ENCODE results near the gene VPS33B. TPM values are rescaled to one million over a fixed set of nuclear protein-coding genes. Genes with fewer than 3 reads are reported as not detected.
A peak's percentile ranks its signal among the peaks of the same experiment; 100 is the strongest.

Gene VPS33B
- total and polyA plus RNA-seq, 2 experiments from 2014 or later, result 8.8 to 15.2 TPM

DNA sequence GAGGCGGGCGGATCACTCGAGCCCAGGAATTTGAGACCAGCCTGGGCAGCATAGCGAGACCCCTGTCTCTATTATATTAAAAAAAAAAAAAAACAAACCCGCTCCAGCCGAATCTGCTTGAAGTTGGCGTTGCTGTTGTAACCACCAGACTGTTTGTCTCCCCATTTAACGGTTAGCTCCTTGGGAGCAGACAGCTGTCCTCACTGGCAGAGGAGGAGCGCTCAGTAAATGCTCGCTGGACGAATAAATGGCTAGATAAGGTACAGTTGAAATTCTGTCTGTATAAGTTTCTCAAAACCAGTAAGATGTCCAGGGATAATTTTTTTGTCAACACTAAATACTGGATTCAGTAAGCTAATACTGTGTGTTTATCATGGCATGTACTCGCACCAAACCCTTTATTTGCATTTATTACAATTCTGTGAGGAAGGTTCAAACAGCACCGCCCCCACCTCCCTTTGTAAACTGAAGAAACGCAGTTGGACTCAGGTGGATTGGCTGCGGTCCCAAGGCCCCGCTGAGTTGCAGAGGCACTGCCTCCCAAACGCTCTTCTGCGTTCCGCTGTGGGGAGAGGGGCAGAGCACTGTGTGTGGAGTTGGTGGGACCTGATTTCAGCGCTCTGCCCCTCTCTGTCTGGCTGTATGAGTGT, 66.6 kb downstream of the VPS33B start (continued):
- TF ChIP-seq, protein P1, sequence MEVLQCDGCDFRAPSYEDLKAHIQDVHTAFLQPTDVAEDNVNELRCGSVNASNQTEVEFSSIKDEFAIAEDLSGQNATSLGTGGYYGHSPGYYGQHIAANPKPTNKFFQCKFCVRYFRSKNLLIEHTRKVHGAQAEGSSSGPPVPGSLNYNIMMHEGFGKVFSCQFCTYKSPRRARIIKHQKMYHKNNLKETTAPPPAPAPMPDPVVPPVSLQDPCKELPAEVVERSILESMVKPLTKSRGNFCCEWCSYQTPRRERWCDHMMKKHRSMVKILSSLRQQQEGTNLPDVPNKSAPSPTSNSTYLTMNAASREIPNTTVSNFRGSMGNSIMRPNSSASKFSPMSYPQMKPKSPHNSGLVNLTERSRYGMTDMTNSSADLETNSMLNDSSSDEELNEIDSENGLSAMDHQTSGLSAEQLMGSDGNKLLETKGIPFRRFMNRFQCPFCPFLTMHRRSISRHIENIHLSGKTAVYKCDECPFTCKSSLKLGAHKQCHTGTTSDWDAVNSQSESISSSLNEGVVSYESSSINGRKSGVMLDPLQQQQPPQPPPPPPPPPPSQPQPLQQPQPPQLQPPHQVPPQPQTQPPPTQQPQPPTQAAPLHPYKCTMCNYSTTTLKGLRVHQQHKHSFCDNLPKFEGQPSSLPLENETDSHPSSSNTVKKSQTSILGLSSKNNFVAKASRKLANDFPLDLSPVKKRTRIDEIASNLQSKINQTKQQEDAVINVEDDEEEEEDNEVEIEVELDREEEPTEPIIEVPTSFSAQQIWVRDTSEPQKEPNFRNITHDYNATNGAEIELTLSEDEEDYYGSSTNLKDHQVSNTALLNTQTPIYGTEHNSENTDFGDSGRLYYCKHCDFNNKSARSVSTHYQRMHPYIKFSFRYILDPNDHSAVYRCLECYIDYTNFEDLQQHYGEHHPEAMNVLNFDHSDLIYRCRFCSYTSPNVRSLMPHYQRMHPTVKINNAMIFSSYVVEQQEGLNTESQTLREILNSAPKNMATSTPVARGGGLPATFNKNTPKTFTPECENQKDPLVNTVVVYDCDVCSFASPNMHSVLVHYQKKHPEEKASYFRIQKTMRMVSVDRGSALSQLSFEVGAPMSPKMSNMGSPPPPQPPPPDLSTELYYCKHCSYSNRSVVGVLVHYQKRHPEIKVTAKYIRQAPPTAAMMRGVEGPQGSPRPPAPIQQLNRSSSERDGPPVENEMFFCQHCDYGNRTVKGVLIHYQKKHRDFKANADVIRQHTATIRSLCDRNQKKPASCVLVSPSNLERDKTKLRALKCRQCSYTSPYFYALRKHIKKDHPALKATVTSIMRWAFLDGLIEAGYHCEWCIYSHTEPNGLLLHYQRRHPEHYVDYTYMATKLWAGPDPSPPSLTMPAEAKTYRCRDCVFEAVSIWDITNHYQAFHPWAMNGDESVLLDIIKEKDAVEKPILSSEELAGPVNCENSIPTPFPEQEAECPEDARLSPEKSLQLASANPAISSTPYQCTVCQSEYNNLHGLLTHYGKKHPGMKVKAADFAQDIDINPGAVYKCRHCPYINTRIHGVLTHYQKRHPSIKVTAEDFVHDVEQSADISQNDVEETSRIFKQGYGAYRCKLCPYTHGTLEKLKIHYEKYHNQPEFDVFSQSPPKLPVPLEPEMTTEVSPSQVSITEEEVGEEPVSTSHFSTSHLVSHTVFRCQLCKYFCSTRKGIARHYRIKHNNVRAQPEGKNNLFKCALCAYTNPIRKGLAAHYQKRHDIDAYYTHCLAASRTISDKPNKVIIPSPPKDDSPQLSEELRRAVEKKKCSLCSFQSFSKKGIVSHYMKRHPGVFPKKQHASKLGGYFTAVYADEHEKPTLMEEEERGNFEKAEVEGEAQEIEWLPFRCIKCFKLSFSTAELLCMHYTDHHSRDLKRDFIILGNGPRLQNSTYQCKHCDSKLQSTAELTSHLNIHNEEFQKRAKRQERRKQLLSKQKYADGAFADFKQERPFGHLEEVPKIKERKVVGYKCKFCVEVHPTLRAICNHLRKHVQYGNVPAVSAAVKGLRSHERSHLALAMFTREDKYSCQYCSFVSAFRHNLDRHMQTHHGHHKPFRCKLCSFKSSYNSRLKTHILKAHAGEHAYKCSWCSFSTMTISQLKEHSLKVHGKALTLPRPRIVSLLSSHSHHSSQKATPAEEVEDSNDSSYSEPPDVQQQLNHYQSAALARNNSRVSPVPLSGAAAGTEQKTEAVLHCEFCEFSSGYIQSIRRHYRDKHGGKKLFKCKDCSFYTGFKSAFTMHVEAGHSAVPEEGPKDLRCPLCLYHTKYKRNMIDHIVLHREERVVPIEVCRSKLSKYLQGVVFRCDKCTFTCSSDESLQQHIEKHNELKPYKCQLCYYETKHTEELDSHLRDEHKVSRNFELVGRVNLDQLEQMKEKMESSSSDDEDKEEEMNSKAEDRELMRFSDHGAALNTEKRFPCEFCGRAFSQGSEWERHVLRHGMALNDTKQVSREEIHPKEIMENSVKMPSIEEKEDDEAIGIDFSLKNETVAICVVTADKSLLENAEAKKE (CRISPR knock-in tag; IDR thresholded peaks at IDR 0.05), result no peak
- TF ChIP-seq JUNB (IDR thresholded peaks at IDR 0.05; ENCODE audit: unreplicated experiment) (no peak), EZH2phosphoT487 (IDR thresholded peaks at IDR 0.05; ENCODE audit: unreplicated experiment) (no peak), ZNF331 (CRISPR knock-in tag; IDR thresholded peaks at IDR 0.05; ENCODE audit: low read depth) (no peak), POLR2AphosphoS5 (IDR thresholded peaks at IDR 0.05; ENCODE audit: low read depth) (no peak)

DNA sequence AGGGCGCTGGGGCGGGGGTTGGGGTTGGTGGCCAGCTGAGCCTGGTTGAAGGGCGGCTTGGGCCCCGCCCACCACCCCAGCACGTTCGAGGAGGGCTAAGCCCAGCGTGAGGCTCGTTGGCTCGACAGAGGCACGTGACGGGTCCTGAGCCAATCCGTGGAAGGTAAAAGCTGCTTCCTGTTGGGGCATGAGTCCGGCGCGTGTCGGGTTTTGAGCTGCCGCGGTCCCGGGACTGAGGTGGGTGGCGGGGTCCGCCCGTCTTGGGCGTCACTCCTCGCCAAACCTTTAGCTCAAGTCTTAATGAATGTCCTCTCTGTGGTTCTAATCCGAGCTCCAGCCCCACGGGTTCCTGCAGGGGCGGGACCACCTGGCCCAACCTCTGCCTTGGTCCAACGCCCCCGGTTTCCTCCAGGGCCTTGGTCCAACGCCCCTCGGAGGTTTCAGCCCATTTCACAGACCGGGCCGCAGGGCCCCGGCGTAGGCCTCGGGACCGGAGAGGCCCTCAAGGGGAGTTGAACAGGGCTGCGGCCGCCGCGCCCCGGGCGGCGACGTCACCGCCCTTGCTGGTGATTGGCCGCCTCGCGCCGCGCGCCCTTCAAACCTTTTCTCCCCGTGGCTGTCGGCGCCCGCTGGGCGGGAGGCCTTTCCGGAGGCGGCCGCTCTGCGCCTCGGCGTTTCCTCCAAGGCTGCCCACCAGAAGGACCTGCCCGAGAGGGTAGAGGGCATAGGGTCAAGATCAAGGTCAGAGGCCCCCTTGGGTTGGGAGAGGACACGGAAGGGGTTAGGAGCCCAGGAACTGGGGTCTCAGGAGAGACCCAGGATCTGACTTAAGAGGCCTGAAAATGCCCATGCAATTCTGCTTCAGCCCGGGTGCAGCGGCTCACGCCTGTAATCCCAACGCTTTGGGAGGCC, 67.4 kb downstream of the VPS33B start, which contains the start of gene RCCD1:
TSS of gene RCCD1 (plus strand) at position 173 of the 912 bp plus-strand sequence. CDS start 1,851 bp downstream, outside the sequence.
- Histone ChIP-seq H3K4me2 (peak within 1 kb of the TSS; percentile 84), H3K27ac (ENCODE audit: low read depth) (peak within 1 kb of the TSS; percentile 95), H3K27me3 (ENCODE audit: insufficient read depth) (no peaks in the 10 kb centered on the region), H3K4me1 (ENCODE audit: insufficient read depth) (peaks cover 13% of the 10 kb centered on the region), H3F3A (replicated peaks; ENCODE audit: low read depth) (peaks cover 17% of the 10 kb centered on the region; the same call in 1 of the 2 replicates), H3K4me3 (peak within 1 kb of the TSS; percentile 75), H3K36me3 (ENCODE audit: insufficient read depth) (peaks cover 7% of the 10 kb centered on the region; the same call in 1 of the 2 replicates), H2AFZ (peak within 1 kb of the TSS; percentile 90), H3K9me2 (ENCODE audit: insufficient read depth) (no peaks in the 10 kb centered on the region), H4K20me1 (replicated peaks; ENCODE audit: insufficient read depth) (no peaks in the 10 kb centered on the region), H3K79me2 (replicated peaks; ENCODE audit: insufficient read depth) (no peaks in the 10 kb centered on the region)
- peaks cover 19% of the 10 kb centered on the region for H3K27me3 Mint-ChIP-seq (ENCODE audit: insufficient read depth, low read depth, poor library complexity)
- H3K36me3 Mint-ChIP-seq (ENCODE audit: low read depth), result peaks cover 40% of the 10 kb centered on the region
- peak within 1 kb of the TSS; percentile 93 for H3K27ac Mint-ChIP-seq
- no peaks in the 10 kb centered on the region; the same call in 2 of the 3 replicates for H3K9me3 Mint-ChIP-seq
- peaks cover 10% of the 10 kb centered on the region for H3K4me1 Mint-ChIP-seq
- TF ChIP-seq EZH2 (IDR thresholded peaks at IDR 0.05; ENCODE audit: low read depth, unreplicated experiment) (no peak), CREB1 (CRISPR knock-in tag; IDR thresholded peaks at IDR 0.05; ENCODE audit: low read depth) (peak; percentile 83), EZH2phosphoT487 (IDR thresholded peaks at IDR 0.05; ENCODE audit: unreplicated experiment) (no peak), ZNF331 (CRISPR knock-in tag; IDR thresholded peaks at IDR 0.05; ENCODE audit: low read depth) (no peak), ZNF114 (CRISPR knock-in tag; IDR thresholded peaks at IDR 0.05) (no peak), STAT1 (IDR thresholded peaks at IDR 0.05; ENCODE audit: unreplicated experiment) (no peak), POLR2AphosphoS5 (IDR thresholded peaks at IDR 0.05; ENCODE audit: low read depth) (peak; percentile 75)
- TF ChIP-seq, protein P2, sequence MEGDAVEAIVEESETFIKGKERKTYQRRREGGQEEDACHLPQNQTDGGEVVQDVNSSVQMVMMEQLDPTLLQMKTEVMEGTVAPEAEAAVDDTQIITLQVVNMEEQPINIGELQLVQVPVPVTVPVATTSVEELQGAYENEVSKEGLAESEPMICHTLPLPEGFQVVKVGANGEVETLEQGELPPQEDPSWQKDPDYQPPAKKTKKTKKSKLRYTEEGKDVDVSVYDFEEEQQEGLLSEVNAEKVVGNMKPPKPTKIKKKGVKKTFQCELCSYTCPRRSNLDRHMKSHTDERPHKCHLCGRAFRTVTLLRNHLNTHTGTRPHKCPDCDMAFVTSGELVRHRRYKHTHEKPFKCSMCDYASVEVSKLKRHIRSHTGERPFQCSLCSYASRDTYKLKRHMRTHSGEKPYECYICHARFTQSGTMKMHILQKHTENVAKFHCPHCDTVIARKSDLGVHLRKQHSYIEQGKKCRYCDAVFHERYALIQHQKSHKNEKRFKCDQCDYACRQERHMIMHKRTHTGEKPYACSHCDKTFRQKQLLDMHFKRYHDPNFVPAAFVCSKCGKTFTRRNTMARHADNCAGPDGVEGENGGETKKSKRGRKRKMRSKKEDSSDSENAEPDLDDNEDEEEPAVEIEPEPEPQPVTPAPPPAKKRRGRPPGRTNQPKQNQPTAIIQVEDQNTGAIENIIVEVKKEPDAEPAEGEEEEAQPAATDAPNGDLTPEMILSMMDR (conservative IDR thresholded peaks at IDR 0.05; ENCODE audit: low read depth in 2 of 2), result no peak
- TF ChIP-seq, protein P3, sequence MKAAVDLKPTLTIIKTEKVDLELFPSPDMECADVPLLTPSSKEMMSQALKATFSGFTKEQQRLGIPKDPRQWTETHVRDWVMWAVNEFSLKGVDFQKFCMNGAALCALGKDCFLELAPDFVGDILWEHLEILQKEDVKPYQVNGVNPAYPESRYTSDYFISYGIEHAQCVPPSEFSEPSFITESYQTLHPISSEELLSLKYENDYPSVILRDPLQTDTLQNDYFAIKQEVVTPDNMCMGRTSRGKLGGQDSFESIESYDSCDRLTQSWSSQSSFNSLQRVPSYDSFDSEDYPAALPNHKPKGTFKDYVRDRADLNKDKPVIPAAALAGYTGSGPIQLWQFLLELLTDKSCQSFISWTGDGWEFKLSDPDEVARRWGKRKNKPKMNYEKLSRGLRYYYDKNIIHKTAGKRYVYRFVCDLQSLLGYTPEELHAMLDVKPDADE (IDR thresholded peaks at IDR 0.05), result 0 out of 2 replicates have a peak, but pooled peaks have one; percentile 55
- ATAC-seq, result peak; percentile 72
- DNase-seq (ENCODE audit: low spot score), result peak; percentile 98
- peak within 1 kb of the TSS; percentile 83 for H3K4me3 Mint-ChIP-seq

Data from GM23338 (cell line).